Activated CD4-positive, alpha-beta T cell treated with anti-CD3 and anti-CD28 coated beads, Interleukin-2, amount 50 U/mL, for 4 hours (primary cell): Measurements from ENCODE around the gene CA10.

Experiments used
- DNase-seq, 2 experiments: peaks; one replicate each; pipeline ENCODE4 v3.0.0-alpha.2; 2020

The CA10 gene

DNA sequence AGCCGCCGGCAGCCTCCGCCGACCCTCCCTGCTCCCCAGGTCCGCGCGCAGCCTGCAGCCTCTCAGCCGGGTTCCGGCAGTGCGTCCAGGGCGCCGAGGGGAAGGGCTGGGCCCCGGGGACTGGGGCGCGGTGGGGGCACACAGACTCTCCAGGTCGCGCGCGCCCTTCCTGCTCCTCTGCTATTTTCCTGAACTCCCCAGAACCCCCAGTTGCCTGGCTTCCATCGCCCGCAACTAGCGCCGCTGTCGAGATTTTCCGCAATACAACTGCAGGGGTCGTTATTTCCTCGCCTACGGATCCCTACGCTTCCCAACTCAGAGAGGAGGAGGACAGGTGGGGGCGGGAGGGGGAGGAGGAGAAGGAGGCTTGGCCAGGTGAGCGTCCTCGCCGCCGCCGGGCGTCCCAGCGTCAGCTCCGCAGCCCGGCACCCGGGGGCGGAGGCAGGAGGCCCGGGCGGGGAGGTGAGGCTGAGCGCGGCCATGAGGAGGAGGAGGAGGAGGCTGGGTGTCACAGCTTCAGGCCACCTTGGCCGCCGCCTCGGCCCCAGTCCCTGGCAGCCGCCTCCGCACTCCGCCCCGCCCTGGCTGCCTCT lies at the start of gene CA10:
Gene CA10, minus strand, starts transcription at position 265 of the 593 bp plus-strand sequence.
- DNase-seq = no peak

DNA sequence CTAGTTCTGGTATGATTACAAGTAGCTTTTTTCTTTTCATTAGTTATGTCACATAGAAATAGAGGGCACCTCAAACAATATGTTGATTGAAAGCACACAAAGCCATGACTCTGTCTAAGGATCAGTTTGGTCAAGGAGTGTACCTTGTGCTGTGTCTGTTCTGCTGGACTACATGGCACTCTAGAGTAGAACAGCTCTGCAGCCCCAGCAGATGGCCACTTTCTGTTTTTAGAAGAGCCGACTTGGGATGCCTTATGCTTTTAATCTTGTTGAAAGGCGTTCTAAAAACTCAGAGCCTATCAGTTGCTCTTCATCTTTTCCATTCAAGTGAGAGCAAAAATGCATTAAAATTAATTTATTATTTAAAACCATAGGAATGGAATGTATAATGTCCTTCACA lies 49.3 kb upstream of the CA10 start:
- DNase-seq = no peak

DNA sequence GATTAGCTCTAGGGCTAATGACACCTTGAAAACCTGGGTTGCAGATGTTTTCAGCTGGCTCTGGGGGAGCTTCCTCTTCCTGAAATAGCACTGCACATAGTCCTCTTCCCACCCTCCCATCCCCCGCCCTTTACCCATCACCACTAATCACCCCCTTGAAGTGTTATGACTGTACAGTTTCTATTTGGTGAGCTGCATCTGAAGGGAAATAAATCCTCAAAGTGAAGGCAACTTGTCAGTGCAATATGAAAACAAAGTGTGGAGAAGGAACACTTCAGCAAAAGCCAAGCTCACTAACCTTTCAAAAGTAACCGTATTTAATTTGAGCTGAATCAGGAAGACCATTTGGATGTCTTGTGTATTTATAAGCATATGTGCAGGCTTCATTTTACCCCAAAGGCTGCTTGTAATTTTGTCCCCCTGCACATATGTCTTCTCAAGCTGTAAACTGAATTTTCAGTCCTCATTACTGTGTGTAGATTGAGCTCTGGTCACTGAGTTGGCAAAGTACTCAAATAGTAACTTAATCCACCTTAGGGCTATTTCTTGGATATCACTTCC lies 44.1 kb upstream of the CA10 start:
- no peak for DNase-seq

DNA sequence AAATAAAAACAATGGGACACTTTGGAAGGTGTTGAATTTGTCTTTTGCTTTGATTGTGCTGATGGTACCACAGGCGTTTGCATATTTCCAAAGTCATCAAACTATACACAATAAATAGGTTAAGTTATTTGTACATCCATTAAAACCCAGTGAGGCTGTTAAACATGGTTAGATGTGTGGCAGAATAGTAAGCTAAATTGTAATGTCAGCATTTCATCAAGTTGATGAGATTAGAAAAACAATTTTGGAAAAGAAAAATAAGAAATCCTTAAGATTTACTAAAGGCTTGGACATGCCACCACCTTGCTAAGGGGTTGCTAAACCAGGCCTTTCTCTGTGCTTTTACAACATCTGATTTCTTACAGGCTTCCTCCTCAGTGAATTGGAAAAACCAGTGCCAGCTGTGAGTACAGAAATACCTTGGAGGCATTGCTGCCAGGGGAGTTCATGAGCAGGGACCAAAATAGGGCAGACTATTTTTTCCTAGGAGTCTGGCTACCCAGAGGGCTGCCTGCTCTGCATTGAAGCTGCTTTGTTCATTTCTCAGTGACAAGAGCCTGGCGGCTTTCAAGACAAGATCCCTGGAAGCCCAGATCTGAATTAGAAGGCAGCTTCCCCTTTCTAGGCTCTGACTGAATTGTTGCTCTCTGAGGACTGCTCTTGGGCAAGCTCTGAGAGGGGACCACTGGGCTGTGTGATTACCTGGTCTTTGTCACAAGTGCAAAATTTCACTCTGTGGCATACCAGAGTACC lies 43.4 kb upstream of the CA10 start:
- DNase-seq = no peak

DNA sequence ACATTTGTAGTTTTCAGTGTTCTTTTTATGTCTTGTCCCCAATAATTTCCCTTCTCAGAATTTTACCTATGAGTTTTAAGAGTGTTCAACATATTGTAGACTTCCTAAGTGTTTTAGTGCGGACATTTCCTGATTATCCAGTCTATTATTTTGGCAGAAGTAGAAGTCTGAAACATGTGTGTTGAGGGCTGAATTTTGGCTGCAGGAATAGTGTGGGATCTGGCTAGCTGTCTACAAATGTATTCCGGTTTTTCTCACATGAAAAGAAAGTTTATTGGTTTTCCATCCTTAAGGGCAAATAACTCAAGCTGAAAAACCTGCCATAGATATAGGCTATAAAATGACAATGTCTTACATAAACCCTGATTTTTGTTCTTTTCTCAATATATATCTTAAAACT lies 33.0 kb upstream of the CA10 start:
- DNase-seq = no peak

DNA sequence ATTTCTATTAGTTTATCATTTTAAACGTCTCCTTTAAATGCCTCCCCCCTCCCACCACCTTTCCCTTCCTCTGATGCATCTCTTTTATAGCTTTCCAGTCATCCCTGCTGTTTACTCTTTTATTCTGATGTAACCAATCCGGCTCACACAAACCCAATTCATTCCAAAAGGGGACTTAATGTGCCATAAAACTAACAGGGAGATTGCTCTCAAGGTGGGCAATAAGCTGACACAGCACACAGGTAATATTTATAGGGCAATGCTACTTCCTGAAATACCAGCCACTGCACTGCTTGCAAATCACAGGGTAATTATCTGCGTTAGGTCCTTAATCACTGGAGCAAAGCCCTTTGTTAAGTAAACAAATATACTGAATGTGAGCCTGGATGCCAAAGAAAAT lies 23.3 kb upstream of the CA10 start:
- no peak for DNase-seq

DNA sequence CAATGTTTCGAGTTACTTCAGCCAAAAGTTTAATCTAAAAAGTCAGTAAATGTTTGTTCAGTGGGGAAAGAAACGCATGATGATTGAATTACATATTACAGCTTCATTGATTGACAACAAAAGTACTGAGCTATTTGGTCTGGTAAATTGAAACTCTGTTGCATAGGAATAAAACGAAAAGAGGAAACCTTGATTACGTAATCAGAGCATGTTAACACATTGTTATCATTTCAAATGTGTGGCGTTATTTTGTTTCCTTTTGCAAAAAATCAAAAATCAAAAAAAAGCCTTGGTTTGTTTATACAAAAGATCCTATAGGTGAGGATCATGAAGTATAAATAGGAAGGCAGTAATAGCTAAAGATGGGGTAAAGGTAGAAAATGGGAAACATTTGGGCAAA lies 19.5 kb upstream of the CA10 start:
- DNase-seq = no peak

DNA sequence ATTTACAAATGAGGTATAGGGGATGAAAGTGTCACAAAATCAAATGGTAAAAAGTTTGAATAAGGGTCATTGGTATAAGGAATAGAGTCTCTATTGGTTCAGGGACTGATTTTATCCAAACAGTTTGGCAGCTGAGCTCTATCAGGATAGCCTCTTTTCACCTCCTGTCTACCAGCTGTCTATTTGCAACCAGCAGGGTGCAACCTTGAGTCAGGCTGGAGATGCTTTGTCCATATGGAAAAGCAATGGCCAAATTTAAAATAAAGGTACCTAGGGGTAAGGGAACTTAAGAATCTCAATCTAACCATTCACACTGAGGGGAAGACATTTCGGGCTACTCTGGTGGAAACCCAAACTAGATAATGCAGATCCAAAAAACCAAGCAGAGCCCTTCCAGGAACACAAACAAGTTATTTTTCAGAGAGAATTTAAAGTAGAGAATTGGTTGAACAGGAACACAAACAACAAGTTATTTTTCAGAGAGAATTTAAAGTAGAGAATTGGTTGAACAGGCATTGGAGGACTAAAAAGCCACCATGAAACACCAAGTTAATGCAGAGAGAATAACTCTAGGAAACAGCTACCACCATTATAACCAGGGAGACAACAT lies 12.6 kb upstream of the CA10 start:
- DNase-seq = no peak

DNA sequence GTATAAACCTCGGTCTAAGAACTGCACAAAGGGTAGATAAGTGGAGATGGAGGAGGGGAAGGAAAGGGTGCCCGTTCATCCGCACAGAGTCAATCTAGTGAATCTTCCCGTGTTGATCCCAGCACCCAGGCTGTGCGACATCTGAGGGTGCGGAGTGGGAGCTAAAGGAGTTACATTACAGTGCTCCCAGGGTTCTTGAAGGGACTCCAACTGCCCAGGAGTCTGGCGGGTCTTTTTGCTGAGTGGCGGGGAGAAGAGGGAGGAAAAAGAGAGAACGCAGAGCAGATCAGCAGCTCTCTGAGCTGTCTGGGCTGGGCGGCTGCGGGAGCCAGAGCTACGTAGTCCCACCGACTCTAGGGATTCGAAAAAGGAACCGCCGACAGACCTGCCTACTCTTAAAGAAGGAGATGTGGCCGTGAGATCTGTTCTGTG lies 1.6 kb upstream of the CA10 start:
- no peak for DNase-seq

DNA sequence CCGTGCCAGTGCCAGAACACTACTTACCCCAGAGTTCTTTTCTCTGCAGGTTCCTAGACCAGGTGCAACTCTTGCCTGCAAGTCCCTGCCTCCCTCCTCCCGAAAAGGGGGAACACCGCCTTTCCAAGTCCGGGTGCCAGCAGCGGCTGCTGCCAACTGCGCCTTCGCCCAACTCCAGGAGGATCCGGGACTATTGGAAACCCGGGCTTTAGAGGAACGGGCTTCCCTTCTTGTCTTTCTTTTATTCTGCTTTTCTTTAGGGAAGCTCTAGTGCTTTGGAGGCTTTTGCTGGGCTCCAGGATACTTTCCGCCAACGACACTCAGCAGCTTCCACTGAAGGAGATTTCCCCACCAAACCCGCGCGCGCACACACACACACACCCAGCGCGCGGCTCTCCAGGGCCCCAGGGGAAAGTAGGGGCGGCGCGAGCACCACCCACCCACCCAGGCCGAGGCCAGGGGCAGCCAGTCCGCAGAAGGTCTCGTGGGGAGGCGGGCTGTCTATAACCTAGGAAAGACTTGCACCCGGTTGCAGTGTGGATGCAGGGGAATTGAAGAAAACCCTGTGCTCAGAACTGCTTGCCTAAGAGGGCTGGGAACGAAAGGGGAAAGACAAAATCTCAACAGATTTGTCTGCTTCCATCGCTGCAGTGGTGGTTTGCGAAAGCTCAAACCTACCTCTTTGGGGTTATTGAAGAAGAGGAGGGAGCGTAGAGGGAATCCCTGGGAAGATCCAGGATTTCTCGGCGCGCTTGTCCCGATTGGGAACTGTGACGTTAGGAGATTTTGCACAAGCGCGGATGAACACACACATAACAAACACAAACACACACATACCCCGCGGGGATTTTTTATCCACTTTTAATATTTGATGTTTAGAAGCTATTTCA lies 977 bp upstream of the CA10 start:
- DNase-seq = no peak

DNA sequence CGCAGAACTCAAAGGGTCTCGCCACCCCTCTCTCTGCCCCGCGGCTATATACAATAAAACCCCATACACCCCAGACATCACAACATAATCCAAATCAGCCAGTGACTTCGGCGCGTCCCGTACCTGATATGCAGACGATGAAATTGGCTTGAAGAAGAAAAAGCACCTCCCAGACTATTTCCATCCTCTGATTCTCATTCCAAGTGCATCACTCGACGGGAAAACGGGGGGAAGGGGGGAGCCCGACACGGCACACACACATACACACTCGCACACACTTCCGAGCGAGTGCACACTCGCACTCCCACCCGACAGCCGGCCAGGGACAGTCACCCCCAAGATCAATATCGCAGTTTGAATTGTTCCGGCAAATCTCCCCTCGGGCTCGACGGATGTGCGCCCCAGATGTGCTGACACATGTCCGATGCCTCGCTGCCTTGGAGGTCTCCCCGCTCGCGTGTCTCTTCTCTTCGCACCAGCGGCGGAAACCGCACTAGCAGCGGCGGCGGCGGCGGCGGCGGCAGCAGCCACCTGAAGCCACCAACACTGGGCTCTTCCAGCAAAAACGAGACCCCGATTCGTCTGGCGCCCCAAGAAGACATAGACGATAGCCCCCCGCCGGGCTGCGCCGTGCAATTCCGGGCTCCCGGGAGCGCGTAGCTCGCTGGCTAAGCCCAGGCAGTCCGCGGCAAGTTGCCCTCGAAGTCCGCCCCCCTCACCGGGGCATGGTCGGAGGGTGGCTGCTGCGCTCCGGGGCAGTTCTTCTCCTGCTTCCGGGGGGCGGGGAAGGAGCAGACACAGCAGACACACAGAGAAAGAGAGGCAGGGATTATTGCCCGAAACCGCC lies 688 bp downstream of the CA10 start:
- DNase-seq = no peak

DNA sequence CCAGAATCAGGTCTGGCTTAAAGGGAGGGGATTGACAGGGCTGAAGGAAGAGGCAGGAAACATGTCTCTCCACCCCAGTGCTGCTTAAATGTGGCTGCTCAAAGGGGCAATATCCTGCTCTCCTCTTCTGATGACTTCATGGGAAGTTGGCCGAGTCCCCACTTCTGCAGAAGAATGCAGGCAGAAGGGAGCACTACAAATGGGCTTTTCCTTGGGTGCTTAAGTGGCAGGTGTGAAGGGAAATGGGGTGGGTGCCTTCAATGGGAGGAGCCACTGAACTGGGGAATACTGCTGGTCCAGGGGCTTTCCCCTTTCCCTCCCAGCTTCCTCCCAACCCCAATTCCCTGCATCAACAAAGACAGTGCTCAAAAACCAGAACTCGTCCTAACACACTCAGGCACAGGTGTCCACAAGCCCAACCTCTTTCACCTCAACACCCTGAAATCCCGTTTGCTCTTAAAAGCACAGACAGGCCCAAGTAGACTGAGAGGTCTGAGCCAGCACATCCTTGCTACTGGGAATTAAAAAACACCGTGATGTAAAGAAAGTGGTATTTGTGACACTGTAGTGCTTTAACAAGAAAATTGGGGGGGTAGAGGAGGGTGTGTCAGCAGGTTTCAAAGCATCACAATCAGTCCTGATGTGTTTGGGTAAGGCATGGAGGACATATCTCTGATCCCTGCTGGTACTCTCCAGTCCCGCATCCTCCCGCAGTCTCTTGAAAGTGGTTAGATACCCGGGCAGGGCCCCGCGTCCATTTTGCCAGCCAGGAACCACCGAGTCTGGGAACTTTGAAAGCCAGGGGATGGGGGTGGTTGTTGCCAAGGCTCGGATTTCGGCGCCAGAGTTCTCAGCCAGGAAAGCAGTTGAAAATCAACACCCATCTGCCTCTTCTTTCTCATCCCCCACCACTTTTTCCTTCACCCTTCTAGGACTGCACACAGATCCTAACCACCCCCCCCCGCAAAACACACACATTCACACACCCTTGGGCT lies 1.6 kb downstream of the CA10 start:
- no peak for DNase-seq

DNA sequence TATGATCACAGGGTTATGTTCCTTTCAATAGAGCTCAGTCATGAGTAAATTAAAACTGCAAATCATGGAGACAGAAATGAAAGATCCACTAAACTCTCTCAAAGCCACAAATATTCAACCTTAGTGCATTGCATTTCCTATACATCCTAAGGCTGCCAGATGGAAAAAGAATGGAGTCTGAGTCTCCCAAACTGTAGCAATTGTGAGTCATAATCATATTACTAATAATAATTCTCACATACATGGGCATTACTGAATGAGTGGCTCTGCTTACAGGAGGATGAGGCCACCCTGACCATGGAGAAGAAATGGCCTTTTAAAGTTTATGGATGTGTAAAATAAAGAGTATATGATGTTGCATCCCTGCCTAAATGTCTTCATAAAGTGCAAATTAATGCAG lies 3.2 kb downstream of the CA10 start:
- DNase-seq = no peak

DNA sequence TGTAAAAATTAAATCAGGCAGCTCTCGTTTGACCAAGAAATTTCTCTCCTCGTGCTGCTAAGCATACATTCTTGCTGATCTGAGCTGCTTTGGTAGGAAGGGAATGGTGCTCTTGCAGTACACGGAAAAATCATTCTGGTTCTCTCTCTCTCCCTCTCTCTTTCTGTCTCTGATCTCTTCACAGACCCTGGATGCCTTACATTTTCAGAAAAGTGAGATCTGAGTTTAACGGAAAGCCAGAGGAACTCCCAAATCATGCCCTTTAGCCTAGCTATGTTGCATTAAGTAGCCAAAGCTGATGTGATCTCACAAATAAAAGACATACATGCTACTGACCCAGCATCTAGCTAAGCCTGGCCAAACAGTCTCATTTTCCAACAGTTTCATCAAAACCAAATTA lies 4.0 kb downstream of the CA10 start:
- no peak for DNase-seq

DNA sequence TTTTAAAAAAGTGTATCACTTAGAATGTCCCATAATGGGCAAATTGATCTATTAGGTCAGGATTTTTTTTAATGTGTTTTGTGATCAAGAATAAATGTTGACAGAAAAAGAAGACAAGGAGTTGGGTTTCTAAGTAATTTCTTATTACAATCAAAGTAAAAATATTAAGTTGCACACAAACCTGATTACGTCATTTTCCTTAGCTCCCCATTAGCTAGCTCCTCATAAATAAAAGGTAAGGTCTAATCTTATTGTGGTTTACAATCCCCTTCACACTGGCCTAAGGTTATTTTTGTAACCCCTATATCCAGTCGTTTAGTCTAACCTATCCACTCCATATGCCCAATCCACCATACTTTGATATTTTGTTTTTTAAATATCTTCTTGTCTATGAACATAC lies 7.6 kb downstream of the CA10 start:
- no peak for DNase-seq

DNA sequence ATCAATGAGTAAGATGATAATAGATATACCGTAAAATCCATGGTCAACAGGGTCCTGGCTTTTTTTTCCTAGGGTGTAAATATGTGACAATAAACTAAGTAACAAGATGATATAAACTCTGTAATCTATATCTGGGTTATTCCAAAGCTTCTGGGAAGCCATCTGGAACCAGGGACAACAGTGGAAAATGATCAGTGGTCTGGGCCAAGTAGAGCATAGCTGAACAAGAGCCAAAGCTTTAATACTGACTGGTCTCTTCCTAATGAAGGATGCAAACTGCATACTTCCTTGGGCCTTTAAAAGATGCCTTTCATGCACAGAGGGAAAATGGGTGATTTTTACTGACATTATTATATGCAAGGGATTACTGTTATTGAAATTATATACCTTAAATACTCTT lies 8.9 kb downstream of the CA10 start:
- DNase-seq = no peak

DNA sequence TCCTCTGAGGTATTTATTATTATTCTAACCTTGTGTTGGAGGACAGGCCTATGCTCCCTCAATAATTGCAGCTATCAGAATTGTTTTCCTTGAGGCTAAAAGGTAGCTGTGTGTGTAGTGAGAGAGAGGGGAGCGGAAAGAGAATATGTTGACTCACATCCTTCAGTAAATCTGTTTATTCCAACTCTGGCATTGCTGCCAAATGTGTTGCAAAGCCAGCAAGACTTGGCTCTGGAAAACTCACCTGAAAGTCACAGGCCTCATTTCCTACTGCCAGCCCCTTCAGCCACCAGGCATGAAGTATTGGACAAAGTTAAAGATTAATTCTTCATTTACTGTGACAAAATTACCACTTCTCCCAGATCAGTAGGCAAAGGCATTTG lies 9.6 kb downstream of the CA10 start:
- DNase-seq = no peak

DNA sequence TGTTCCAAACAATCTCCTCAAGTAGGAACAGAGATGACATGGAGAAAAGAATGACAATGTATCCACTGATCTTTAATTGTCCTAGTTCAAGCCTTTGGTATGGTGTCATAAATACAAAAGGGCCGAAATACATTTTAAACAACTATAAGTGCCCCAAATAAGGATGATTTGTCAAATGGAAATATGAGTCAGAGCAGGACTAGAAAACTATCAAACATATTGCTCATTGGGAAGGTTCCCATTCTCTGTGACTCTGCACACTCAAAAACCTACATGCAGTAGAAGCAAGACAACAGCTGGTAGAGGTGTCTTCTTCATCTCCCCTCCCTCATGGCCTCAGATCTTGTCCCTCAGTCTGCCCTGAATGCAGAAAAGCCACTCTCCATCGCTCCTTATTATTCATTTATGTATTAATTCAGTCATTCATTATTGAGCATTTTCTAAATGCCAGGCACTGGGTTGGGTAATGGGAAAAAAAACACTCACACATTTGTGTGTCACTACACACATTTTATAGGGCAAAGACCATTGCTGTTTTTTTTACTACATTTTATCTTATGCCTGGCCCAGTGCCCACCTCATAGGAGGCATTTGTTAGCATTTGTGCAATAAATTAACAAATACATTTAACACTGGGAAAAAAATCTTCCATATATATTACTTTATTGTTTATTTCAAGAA lies 10.1 kb downstream of the CA10 start:
- no peak for DNase-seq

DNA sequence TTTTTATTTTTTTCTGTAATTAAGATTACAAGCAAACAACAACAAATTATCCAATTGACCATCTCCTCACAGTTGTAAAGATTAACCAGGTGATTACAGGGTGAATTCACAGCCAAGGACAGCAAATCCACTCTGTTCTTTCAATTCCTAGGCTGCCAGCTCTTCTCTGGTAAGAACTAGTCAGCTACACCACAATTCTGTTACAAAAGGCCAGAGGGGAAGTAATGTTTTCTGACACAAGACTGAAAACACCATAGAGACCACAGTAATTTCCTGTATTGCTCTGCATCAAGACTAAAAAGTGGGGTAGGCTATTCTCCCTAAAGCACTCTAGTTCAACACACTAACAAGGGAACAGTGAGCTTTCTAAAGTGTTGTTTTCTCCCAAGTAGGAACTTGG lies 10.6 kb downstream of the CA10 start:
- no peak for DNase-seq

DNA sequence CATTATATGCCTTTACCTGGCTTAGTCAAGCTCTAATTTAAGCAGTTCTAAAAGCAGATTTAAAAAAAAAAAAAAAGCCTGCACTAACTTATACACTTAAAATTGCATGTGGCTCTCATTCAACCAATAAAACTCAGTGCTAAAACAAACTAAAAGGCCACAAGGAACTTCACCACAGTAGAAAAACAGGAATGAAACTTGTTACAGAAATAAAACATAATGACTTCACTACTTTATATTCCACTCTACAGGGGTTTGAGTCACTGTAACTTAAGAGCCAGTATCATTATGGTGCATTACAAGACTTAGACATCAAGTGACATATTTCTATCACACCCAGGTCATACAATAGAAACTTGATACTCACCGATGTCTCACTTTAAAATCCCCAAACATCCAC lies 11.1 kb downstream of the CA10 start:
- DNase-seq = no peak
